Upper lobe of left lung (tissue), 6 donors: ENCODE results near the gene PASD1. TPM values are rescaled to one million over a fixed set of nuclear protein-coding genes. Genes with fewer than 3 reads are reported as not detected.

Experiments used
- ATAC-seq, 2 donors: fragments of 200-7000 bp; cut with Tn5 transposase; one replicate each; pipeline ENCODE4 v1.9.1; 2022; ENCODE audit warnings: mild to moderate bottlenecking in 2 of 2, moderate library complexity in 2 of 2; ENCODE audit not compliant: low FRiP score in 2 of 2
- DNase-seq, 2 donors: peaks; one replicate each; pipeline ENCODE4 v3.0.0-alpha.2; 2019 to 2020
- H3K27ac ChIP-seq, 4 donors: fragments of 200-600 bp; sonication (generic); one replicate each; pipeline ENCODE4 v1.5.1; 2016 to 2019
- H3K27me3 ChIP-seq, 4 donors: fragments of 200-600 bp; sonication (generic); one replicate each; pipeline ENCODE4 v1.5.1; 2017 to 2019
- H3K36me3 ChIP-seq, 4 donors: fragments of 200-600 bp; sonication (generic); one replicate each; pipeline ENCODE4 v1.5.1; 2016 to 2019
- H3K4me1 ChIP-seq, 4 donors: fragments of 200-600 bp; sonication (generic); one replicate each; pipeline ENCODE4 v1.5.1; 2018 to 2019
- H3K4me3 ChIP-seq, 4 donors: fragments of 200-600 bp; sonication (generic); one replicate each; pipeline ENCODE4 v1.5.1; 2017 to 2019; ENCODE audit warnings: mild to moderate bottlenecking in 2 of 4, moderate library complexity in 1 of 4
- H3K9me3 ChIP-seq, 4 donors: fragments of 200-600 bp; sonication (generic); one replicate each; pipeline ENCODE4 v1.5.1; 2018 to 2019
- EP300 ChIP-seq, 4 donors: sonication (generic); formaldehyde crosslinking; IDR thresholded peaks; one replicate each; pipeline ENCODE4 v1.5.1; 2017; ENCODE audit warnings: antibody characterized with exemption in 4 of 4, control low read depth in 2 of 4
- POLR2A ChIP-seq, 4 donors: fragments of 450-650 bp; IDR thresholded peaks; one replicate each; pipeline ENCODE4 v1.5.1; 2016 to 2017; ENCODE audit warnings: antibody characterized with exemption in 4 of 4, mild to moderate bottlenecking in 2 of 4
- POLR2AphosphoS5 ChIP-seq, 2 donors: sonication (generic); formaldehyde crosslinking; IDR thresholded peaks; one replicate each; pipeline ENCODE4 v1.5.1; 2017; ENCODE audit warnings: antibody characterized with exemption in 2 of 2
- WGBS, 2 donors: methylation state at CpG; one replicate each; pipeline ENCODE4 v1.1.5; 2017 to 2018; 5-methylcytosine and 5-hydroxymethylcytosine counted together
- total RNA-seq, 6 donors: library from RNA; depleted of rRNA in 4 of 6; stranded (reverse); fragments of >200 nt in 4 of 6; gene quantifications; one replicate each; pipeline versions ENCODE4 v1.1.0 to v1.2.1, GENCODE V29; 2016 to 2021
- TF ChIP-seq, protein P1 (sequence below), 6 experiments: fragments of 450-650 bp in 4 of 6; fragments of 200-600 bp in 2 of 6; sonication (generic) in 2 of 6; IDR thresholded peaks; one replicate each; pipeline ENCODE4 v1.5.1; 2016 to 2019; ENCODE audit warnings: antibody characterized with exemption in 6 of 6
- donor health status: DM: no; HTN: no; CAD: no; lungs with moderate emphysema.
- donor health status: DM: no; HTN: yes; CAD: no; lungs with severe emphysema.

The PASD1 gene
- total RNA-seq, 6 donors from 2014 or later = not detected

GRCh38 chrX:151596282-151596681 lies 32.8 kb downstream of the PASD1 start:
- Histone ChIP-seq H3K4me1 (no peaks in the 10 kb centered on the region), H3K27me3 (no peaks in the 10 kb centered on the region), H3K9me3 (no peaks in the 10 kb centered on the region), H3K36me3 (no peaks in the 10 kb centered on the region), H3K4me3 (no peak overlapping the region), H3K27ac (no peak overlapping the region)
- TF ChIP-seq EP300 (IDR thresholded peaks at IDR 0.05) = no peak
- no peak for TF ChIP-seq POLR2A (IDR thresholded peaks at IDR 0.05)
- no peak for TF ChIP-seq POLR2AphosphoS5 (IDR thresholded peaks at IDR 0.05)
- TF ChIP-seq, protein P1, sequence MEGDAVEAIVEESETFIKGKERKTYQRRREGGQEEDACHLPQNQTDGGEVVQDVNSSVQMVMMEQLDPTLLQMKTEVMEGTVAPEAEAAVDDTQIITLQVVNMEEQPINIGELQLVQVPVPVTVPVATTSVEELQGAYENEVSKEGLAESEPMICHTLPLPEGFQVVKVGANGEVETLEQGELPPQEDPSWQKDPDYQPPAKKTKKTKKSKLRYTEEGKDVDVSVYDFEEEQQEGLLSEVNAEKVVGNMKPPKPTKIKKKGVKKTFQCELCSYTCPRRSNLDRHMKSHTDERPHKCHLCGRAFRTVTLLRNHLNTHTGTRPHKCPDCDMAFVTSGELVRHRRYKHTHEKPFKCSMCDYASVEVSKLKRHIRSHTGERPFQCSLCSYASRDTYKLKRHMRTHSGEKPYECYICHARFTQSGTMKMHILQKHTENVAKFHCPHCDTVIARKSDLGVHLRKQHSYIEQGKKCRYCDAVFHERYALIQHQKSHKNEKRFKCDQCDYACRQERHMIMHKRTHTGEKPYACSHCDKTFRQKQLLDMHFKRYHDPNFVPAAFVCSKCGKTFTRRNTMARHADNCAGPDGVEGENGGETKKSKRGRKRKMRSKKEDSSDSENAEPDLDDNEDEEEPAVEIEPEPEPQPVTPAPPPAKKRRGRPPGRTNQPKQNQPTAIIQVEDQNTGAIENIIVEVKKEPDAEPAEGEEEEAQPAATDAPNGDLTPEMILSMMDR (IDR thresholded peaks at IDR 0.05) = no peak
- 0 to 17% methylated on average over 1 of the region's 1 CpG for whole genome bisulfite sequencing, 2 donors
- ATAC-seq = no peak
- no peak for DNase-seq

- Histone ChIP-seq H3K9me3 (no peaks in the 10 kb centered on the region), H3K36me3 (no peaks in the 10 kb centered on the region), H3K27me3 (no peaks in the 10 kb centered on the region), H3K4me1 (no peaks in the 10 kb centered on the region), H3K27ac (no peak overlapping the region), H3K4me3 (no peak overlapping the region)
- TF ChIP-seq POLR2AphosphoS5 (IDR thresholded peaks at IDR 0.05) (no peak), EP300 (IDR thresholded peaks at IDR 0.05) (no peak), POLR2A (IDR thresholded peaks at IDR 0.05) (no peak)
- TF ChIP-seq, protein P1 (IDR thresholded peaks at IDR 0.05) = no peak
- 91% methylated on average over 1 of the region's 1 CpG; no CpG with 5 or more reads in 1 of the 2 donors for WGBS, 2 donors
- no peak for DNase-seq
- ATAC-seq = no peak
Observed at GRCh38 chrX:151604931-151605330, 41.5 kb downstream of the PASD1 start.

DNA sequence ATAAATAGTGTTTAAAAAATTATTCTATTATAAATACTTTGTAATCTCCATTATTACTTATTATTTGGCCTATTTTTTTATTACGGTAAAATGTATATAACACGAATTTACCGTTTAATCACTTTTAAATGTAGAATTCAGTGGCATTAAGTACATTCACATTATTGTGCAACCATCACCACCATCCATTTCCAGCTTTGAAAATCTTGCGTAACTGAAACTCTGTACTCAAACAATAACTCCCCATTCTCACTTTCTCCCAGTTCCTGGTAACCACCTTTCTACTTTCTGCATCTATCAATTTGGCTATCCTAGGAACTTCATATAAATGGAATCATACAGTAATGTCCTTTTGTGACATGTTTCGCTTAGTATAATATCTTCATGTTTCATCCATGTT lies 45.7 kb downstream of the PASD1 start:
- Histone ChIP-seq H3K36me3 (no peaks in the 10 kb centered on the region), H3K4me1 (no peaks in the 10 kb centered on the region), H3K27ac (no peak overlapping the region), H3K4me3 (no peak overlapping the region), H3K9me3 (no peaks in the 10 kb centered on the region), H3K27me3 (no peaks in the 10 kb centered on the region)
- DNase-seq (no peak), ATAC-seq (no peak)
- TF ChIP-seq, protein P1 (IDR thresholded peaks at IDR 0.05) = no peak
- no peak for TF ChIP-seq POLR2AphosphoS5 (IDR thresholded peaks at IDR 0.05)
- TF ChIP-seq POLR2A (IDR thresholded peaks at IDR 0.05) = no peak
- TF ChIP-seq EP300 (IDR thresholded peaks at IDR 0.05) = no peak
- WGBS, 2 donors = 85 to 88% methylated on average over 5 of the region's 5 CpGs

DNA sequence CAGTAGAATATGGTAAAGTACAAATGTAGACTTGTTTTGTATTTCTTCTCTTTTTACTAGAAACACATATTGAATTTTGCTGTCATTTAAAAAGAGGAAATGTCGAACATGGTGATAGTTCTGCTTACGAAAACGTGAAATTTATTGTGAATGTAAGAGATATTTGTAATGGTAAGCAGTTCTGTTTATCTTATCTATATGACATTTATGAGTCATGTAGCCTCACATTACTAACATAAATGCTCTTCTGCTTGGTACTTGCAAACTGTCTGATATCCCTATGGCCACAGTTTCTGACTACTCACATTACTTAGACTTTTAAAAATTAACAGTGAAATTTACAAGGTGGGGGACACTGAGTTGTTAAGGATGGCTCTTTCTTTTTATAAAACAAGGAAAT lies 57.9 kb downstream of the PASD1 start:
- Histone ChIP-seq H3K4me1 (no peaks in the 10 kb centered on the region), H3K9me3 (no peaks in the 10 kb centered on the region), H3K27me3 (no peaks in the 10 kb centered on the region), H3K4me3 (no peak overlapping the region), H3K27ac (no peak overlapping the region), H3K36me3 (no peaks in the 10 kb centered on the region)
- TF ChIP-seq POLR2A (IDR thresholded peaks at IDR 0.05) (no peak), EP300 (IDR thresholded peaks at IDR 0.05) (no peak), POLR2AphosphoS5 (IDR thresholded peaks at IDR 0.05) (no peak)
- TF ChIP-seq, protein P1 (IDR thresholded peaks at IDR 0.05) = no peak
- 70 to 72% methylated on average over 3 of the region's 3 CpGs for WGBS, 2 donors
- ATAC-seq (no peak), DNase-seq (no peak)

GRCh38 chrX:151624677-151625076 lies 61.2 kb downstream of the PASD1 start:
- no peaks in the 10 kb centered on the region for H3K9me3 ChIP-seq
- no peaks in the 10 kb centered on the region for H3K27me3 ChIP-seq
- no peak overlapping the region for H3K4me3 ChIP-seq
- H3K36me3 ChIP-seq = no peaks in the 10 kb centered on the region
- no peak overlapping the region for H3K27ac ChIP-seq
- no peak for DNase-seq
- no peaks in the 10 kb centered on the region for H3K4me1 ChIP-seq
- 45 to 65% methylated on average over 2 of the region's 2 CpGs for WGBS, 2 donors
- no peak for ATAC-seq
- TF ChIP-seq, protein P1 (IDR thresholded peaks at IDR 0.05) = no peak
- TF ChIP-seq EP300 (IDR thresholded peaks at IDR 0.05) = no peak
- no peak for TF ChIP-seq POLR2AphosphoS5 (IDR thresholded peaks at IDR 0.05)
- no peak for TF ChIP-seq POLR2A (IDR thresholded peaks at IDR 0.05)
